HFF-Myc (cell line): ENCODE measurements around the gene EMC1.
"Not testable (repeated sequence)": the region's sequence is repeated elsewhere in the genome, so short reads cannot be mapped to it uniquely, and the experiment has no call there.

Source experiments
- DNase-seq: peaks from one replicate; pipeline ENCODE4 v3.0.0-alpha.2; 2011; ENCODE audit warnings: low read depth; ENCODE audit errors: extremely low read depth
- H3K4me3 ChIP-seq: replicated peaks from 2 replicates; pipeline ENCODE4 v1.5.1; 2011; ENCODE audit warnings: low read depth, mild to moderate bottlenecking, control low read depth, low read length
- TF ChIP-seq, protein P1 (sequence below): IDR thresholded peaks from 2 replicates; pipeline ENCODE4 v1.5.1; 2012; ENCODE audit warnings: mild to moderate bottlenecking, low read depth, low read length, control low read depth; ENCODE audit errors: missing control alignments

Gene EMC1

DNA sequence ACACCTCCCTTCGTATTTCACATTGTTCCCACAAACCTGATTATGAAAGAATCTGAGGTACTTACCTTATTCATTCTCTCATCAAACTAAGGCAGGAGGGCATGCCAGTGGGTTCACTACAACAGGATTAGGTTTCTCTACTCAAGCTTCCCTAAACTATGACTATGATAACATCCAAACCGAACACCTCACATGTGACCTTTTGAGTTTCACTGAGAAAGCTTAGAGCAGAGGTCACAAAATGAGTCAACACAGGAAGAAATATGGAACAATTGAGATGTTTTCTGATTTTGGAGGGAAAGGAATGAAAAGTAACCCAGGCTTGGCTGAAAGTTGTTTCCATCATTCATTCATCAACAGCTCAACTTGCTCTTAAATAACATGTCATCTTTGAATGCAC is 65.3 kb downstream of the EMC1 start:
- TF ChIP-seq, protein P1, sequence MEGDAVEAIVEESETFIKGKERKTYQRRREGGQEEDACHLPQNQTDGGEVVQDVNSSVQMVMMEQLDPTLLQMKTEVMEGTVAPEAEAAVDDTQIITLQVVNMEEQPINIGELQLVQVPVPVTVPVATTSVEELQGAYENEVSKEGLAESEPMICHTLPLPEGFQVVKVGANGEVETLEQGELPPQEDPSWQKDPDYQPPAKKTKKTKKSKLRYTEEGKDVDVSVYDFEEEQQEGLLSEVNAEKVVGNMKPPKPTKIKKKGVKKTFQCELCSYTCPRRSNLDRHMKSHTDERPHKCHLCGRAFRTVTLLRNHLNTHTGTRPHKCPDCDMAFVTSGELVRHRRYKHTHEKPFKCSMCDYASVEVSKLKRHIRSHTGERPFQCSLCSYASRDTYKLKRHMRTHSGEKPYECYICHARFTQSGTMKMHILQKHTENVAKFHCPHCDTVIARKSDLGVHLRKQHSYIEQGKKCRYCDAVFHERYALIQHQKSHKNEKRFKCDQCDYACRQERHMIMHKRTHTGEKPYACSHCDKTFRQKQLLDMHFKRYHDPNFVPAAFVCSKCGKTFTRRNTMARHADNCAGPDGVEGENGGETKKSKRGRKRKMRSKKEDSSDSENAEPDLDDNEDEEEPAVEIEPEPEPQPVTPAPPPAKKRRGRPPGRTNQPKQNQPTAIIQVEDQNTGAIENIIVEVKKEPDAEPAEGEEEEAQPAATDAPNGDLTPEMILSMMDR: no peak
- DNase-seq: no peak
- no peak overlapping the region for H3K4me3 ChIP-seq

GRCh38 chr1:19182223-19182622 is 69.1 kb downstream of the EMC1 start:
- no peak overlapping the region for H3K4me3 ChIP-seq
- DNase-seq: no peak
- TF ChIP-seq, protein P1: no peak

- not testable (repeated sequence) for DNase-seq, H3K4me3 ChIP-seq
Observed at GRCh38 chr1:19180265-19180657, 71.1 kb downstream of the EMC1 start.

DNA sequence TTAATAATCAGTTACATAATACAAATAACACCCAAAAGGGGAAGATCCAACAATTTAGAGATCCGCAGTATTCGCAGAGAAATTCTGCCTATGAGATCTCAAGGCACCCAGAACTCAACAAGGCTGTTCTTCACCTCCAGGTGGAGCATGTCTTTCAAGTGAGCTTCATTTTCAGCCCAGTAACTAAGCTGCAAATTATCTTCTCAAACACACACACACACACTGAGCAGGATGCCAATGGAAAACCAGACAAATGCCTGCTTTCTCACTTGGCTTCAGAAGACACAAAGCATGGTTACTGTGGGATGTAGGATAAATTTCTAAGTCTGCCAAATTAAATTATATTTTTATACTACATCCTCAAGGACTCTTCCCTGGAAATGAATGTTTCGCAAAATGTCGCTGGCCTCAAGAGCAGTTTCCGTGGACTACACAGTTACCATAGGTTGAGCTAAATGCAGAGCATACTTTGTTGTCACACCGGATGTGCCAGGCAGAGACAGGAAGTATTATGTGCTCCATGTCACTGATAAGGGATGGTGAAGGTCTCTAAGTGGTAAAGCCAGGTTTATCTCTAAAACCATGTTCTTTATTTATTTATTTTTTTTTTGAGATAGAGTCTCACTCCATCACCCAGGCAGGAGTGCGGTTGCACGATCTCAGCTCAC is 71.6 kb downstream of the EMC1 start:
- DNase-seq: no peak
- TF ChIP-seq, protein P1: peak; percentile 32
- H3K4me3 ChIP-seq: no peak overlapping the region

DNA sequence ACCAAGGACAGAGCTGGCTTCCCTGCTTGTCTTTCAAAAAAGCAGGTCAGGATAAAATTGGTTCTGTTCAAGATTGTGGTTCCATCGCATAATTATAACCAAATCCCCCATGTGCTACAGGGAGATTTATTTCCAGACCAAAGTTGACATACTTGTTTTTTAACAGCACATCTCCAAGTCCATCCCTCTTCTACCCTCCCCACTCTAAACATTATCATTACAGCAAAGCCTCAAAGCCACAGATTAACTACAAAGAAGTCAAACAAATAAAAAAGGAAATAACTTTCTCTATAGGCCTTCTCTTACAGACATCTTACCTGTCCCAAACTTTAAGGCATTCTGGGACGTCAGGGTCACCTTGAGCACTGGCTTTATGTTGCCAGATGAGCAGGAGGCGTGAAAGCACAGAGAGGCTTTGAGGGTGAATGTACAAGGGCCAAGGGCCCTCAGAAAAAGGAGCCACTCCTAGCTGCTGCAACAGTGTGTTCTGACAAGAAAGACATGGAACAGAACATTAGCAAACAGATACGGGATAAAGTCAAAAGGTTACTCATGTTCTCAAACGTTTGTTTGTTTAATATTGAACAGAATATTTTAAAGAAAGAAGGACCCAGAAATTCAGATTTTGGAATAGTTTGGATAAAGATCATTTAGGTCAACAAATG is 72.5 kb downstream of the EMC1 start:
- DNase-seq: no peak
- H3K4me3 ChIP-seq: no peak overlapping the region
- TF ChIP-seq, protein P1: no peak

GRCh38 chr1:19177811-19178210 is 73.5 kb downstream of the EMC1 start:
- H3K4me3 ChIP-seq: no peak overlapping the region
- TF ChIP-seq, protein P1: no peak
- DNase-seq: no peak

DNA sequence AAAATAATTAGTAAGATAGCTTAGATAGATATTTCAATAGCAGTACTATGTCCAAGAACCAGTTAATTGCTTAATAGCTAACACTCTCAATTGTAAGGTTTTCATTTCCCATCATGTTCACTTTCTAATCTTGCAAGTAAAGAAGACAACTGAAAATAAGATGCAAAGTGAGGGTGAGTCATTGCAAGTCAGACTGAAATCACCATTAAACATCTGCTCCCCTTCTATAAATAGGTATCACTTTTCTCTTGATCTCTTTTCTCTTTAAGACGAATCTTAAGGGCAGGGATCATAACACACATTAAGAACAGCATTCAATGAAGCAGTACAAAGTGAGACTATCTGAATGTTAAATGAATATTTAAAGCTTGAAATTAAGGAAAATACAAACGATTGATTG is 81.7 kb downstream of the EMC1 start:
- TF ChIP-seq, protein P1: no peak
- H3K4me3 ChIP-seq: no peak overlapping the region
- DNase-seq: no peak
